ENCODE measurements around the gene ASB18.

The ASB18 gene

GRCh38 chr2:236250286-236250685 is 13.9 kb downstream of the ASB18 start:
- DNase-seq (ENCODE audit: low read depth): no peak
- TF ChIP-seq, protein P1, sequence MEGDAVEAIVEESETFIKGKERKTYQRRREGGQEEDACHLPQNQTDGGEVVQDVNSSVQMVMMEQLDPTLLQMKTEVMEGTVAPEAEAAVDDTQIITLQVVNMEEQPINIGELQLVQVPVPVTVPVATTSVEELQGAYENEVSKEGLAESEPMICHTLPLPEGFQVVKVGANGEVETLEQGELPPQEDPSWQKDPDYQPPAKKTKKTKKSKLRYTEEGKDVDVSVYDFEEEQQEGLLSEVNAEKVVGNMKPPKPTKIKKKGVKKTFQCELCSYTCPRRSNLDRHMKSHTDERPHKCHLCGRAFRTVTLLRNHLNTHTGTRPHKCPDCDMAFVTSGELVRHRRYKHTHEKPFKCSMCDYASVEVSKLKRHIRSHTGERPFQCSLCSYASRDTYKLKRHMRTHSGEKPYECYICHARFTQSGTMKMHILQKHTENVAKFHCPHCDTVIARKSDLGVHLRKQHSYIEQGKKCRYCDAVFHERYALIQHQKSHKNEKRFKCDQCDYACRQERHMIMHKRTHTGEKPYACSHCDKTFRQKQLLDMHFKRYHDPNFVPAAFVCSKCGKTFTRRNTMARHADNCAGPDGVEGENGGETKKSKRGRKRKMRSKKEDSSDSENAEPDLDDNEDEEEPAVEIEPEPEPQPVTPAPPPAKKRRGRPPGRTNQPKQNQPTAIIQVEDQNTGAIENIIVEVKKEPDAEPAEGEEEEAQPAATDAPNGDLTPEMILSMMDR (IDR thresholded peaks at IDR 0.05; ENCODE audit: control insufficient read depth, insufficient read depth, low read depth, low read length, missing control alignments): no peak
- no peak overlapping the region for H3K4me3 ChIP-seq (ENCODE audit: control insufficient read depth, low read depth, low read length)

- TF ChIP-seq, protein P1 (IDR thresholded peaks at IDR 0.05; ENCODE audit: control insufficient read depth, insufficient read depth, low read depth, low read length, missing control alignments): no peak
- DNase-seq (ENCODE audit: low read depth): no peak
- H3K4me3 ChIP-seq (ENCODE audit: control insufficient read depth, low read depth, low read length): no peak overlapping the region
Observed at GRCh38 chr2:236249066-236249465, 15.1 kb downstream of the ASB18 start.

DNA sequence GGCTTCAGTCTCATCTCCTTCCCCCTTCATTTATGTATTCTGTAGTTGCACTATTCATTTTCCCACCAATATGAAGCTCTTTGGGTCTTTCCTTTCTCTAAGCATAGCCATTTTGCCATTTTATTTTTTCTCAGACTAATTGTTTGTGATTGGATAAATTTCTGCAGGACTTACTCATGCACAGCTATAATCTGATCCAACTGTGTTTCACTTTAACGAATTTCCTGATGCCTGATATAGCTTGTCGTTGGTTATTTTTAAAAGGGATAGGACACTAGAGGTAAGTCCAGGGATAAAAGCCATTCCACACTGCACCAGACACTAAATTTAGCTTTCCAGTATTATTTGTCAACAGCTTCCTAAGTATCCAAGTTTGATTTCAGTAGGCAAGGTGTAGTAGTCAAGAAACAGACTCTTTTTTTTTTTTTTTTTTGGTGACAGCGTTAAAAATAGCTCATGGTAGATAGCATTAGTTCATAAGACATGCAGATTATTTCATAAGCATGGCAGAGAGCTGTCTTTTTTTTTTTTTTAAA is 17.4 kb downstream of the ASB18 start:
- H3K4me3 ChIP-seq (ENCODE audit: control insufficient read depth, low read depth, low read length): no peak overlapping the region
- no peak for DNase-seq (ENCODE audit: low read depth)
- TF ChIP-seq, protein P1 (IDR thresholded peaks at IDR 0.05; ENCODE audit: control insufficient read depth, insufficient read depth, low read depth, low read length, missing control alignments): no peak

DNA sequence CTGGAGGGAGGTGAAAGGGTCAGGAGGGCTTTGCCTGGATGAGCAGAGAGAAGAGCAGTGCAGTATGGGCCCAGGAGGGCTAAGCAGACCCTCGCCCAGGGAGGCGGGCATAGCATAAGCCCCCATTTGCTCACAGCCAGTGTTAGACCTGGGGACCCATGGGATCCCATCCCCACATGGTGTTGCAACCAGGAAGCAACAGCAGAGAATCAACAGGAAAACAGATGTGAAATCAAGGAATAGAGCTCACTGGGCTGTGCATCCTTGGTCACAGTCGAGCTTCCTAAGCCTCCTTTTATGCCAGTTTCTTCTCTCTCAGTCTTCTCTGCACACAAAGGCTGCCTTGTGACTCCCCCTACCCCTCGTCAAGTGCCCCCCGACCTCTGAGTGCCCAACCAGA is 19.9 kb downstream of the ASB18 start:
- no peak overlapping the region for H3K4me3 ChIP-seq (ENCODE audit: control insufficient read depth, low read depth, low read length)

DNA sequence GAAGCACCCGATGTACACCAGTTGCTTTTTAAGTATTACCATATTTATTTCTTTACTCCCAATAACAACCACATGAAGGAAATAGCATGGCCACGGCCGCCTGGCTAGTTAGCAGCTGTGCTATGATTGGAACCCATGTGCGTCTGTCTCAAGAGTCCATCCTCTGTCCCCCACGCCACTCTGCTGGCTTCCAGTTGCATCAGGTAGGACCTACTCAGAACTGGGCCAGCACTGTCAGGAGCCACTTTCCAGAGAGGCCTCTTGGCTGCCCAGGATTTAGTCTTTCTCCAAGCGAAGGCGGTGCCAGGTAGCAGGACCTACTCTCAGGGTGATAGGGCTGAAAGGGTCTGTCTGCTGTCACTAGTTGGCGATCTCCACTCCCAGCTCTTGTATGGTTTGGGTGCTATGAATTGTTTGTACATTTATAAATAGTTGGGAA is 22.1 kb downstream of the ASB18 start:
- TF ChIP-seq, protein P1 (IDR thresholded peaks at IDR 0.05; ENCODE audit: control insufficient read depth, insufficient read depth, low read depth, low read length, missing control alignments): no peak
- H3K4me3 ChIP-seq (ENCODE audit: control insufficient read depth, low read depth, low read length): no peak overlapping the region
- no peak for DNase-seq (ENCODE audit: low read depth)

More for the DNA sequence above, 19.9 kb downstream of the ASB18 start:
- DNase-seq (ENCODE audit: low read depth): no peak
- TF ChIP-seq, protein P1 (IDR thresholded peaks at IDR 0.05; ENCODE audit: control insufficient read depth, insufficient read depth, low read depth, low read length, missing control alignments): no peak

DNA sequence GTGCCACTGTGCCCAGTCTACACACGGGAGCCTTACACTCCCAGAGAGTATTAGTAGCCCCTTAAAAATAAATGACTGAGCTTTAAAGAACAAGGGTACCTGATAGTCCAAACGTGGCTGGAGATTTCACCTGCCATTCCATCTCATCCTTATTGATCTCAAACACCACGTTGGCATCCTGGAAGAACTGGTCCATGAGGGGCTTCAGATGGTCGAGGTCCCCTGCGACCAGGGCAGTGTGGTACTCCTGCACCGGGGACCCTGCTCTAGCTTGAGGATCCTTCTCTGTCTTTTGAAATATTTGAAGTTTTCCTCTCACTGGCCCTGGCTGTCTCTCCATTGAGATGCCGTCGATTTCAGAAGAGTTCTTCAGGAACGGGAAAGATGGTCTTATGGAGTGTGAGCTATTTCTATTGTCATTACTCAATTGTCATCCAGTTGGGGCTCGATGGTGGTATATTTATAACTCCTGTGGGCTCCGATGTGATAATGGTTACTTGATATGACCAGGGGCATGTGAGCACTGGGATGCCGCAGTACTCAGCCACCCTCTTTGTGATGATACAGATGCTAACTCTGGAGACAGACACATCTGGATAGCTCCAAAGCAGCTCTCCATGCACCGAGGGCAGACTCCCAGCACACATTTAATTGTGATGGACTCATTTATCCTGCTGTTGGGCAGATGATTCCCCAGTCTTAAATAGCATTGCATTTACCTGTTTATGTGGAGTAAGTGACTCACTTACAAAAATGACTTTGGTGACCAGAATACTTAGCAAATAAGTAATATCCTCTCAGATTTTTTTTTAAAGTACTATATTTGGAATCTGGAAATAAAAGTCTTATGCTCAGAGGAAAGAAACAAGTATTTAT is 22.8 kb downstream of the ASB18 start:
- no peak for DNase-seq (ENCODE audit: low read depth)
- TF ChIP-seq, protein P1 (IDR thresholded peaks at IDR 0.05; ENCODE audit: control insufficient read depth, insufficient read depth, low read depth, low read length, missing control alignments): no peak
- no peak overlapping the region for H3K4me3 ChIP-seq (ENCODE audit: control insufficient read depth, low read depth, low read length)

All from AG09309 (cell line).